ENCODE measurements around the gene BARHL1. TPM values are rescaled to one million over a fixed set of nuclear protein-coding genes. Genes with fewer than 3 reads are reported as not detected.

BARHL1 gene
- polyA plus RNA-seq, 1 donor from 2014 or later, result not detected

DNA sequence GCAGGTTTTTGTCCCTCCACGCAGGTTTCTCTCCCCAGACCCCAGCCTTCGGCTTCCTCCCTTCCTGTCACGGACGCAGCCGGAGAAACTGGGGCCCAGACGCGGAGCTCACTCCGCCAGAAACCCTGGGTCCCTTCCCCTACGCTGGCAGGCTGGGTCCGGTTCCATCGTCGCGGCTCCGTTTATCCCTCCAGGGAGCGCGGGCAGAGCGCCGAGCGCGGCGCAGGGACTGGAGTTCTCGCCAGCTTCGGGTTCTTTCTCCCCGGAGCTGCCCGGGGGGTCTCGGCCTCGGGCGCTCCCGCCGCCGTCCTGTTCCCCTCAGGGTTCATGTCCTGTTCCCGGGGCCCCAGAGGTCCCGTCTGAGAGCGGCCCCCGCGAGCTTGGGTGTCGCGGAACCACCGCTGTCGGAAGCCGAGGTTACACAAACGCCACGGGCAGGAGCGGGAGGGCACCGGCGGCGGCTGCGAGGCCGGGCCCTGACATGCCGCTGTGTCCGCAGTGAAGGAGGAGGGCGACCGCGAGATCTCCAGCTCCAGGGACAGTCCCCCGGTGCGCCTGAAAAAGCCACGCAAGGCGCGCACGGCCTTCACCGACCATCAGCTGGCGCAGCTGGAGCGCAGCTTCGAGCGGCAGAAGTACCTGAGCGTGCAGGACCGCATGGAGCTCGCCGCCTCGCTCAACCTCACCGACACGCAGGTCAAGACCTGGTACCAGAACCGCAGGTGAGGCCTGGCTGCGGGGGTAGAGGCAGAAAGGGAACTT lies 4.6 kb downstream of the BARHL1 start:
- Histone ChIP-seq H2AFZ (ENCODE audit: low read depth, low read length) (no peak overlapping the region), H3K9me2 (ENCODE audit: insufficient read depth, low read length) (no peaks in the 10 kb centered on the region), H3K4me2 (ENCODE audit: low read length) (no peak overlapping the region), H4K20me1 (ENCODE audit: insufficient read depth) (no peaks in the 10 kb centered on the region), H3K4me3 (ENCODE audit: low read length) (peak overlapping the region; percentile 10), H3K27ac (ENCODE audit: low read length) (no peak overlapping the region), H3K36me3 (ENCODE audit: insufficient read depth, low read length) (no peaks in the 10 kb centered on the region), H3K79me2 (replicated peaks; ENCODE audit: insufficient read depth, low read length) (no peaks in the 10 kb centered on the region), H3K27me3 (ENCODE audit: insufficient read depth, low read depth, low read length) (peaks cover 100% of the 10 kb centered on the region), H3F3A (ENCODE audit: insufficient read depth, low read length, poor library complexity, severe bottlenecking) (no peaks in the 10 kb centered on the region), H3K9me3 (ENCODE audit: low read length) (no peaks in the 10 kb centered on the region), H3K9ac (ENCODE audit: low read length) (no peak overlapping the region)
- peak; percentile 99 for TF ChIP-seq EZH2 (IDR thresholded peaks at IDR 0.05; ENCODE audit: borderline replicate concordance, insufficient read depth, low read length, poor library complexity, severe bottlenecking)
- no peak for TF ChIP-seq TAF1 (IDR thresholded peaks at IDR 0.05; ENCODE audit: low read depth)

- Histone ChIP-seq H3K79me2 (replicated peaks; ENCODE audit: insufficient read depth, low read length) (no peaks in the 10 kb centered on the region), H3K4me2 (ENCODE audit: low read length) (no peak overlapping the region), H4K20me1 (ENCODE audit: insufficient read depth) (no peaks in the 10 kb centered on the region), H3K4me3 (ENCODE audit: low read length) (no peak overlapping the region), H2AFZ (ENCODE audit: low read depth, low read length) (no peak overlapping the region), H3K27ac (ENCODE audit: low read length) (no peak overlapping the region), H3K27me3 (ENCODE audit: insufficient read depth, low read depth, low read length) (peaks cover 100% of the 10 kb centered on the region), H3K9me2 (ENCODE audit: insufficient read depth, low read length) (no peaks in the 10 kb centered on the region), H3F3A (ENCODE audit: insufficient read depth, low read length, poor library complexity, severe bottlenecking) (no peaks in the 10 kb centered on the region), H3K36me3 (ENCODE audit: insufficient read depth, low read length) (no peaks in the 10 kb centered on the region), H3K9ac (ENCODE audit: low read length) (no peak overlapping the region), H3K9me3 (ENCODE audit: low read length) (no peaks in the 10 kb centered on the region)
- no peak for TF ChIP-seq EP300 (conservative IDR thresholded peaks at IDR 0.05; ENCODE audit: poor library complexity, severe bottlenecking)
- no peak for TF ChIP-seq SMC3 (conservative IDR thresholded peaks at IDR 0.05; ENCODE audit: poor library complexity)
- TF ChIP-seq MXI1 (conservative IDR thresholded peaks at IDR 0.05; ENCODE audit: poor library complexity, severe bottlenecking), result no peak
- no peak for TF ChIP-seq TAF1 (IDR thresholded peaks at IDR 0.05; ENCODE audit: low read depth)
- TF ChIP-seq EZH2 (IDR thresholded peaks at IDR 0.05; ENCODE audit: borderline replicate concordance, insufficient read depth, low read length, poor library complexity, severe bottlenecking), result no peak
- TF ChIP-seq, protein P1, sequence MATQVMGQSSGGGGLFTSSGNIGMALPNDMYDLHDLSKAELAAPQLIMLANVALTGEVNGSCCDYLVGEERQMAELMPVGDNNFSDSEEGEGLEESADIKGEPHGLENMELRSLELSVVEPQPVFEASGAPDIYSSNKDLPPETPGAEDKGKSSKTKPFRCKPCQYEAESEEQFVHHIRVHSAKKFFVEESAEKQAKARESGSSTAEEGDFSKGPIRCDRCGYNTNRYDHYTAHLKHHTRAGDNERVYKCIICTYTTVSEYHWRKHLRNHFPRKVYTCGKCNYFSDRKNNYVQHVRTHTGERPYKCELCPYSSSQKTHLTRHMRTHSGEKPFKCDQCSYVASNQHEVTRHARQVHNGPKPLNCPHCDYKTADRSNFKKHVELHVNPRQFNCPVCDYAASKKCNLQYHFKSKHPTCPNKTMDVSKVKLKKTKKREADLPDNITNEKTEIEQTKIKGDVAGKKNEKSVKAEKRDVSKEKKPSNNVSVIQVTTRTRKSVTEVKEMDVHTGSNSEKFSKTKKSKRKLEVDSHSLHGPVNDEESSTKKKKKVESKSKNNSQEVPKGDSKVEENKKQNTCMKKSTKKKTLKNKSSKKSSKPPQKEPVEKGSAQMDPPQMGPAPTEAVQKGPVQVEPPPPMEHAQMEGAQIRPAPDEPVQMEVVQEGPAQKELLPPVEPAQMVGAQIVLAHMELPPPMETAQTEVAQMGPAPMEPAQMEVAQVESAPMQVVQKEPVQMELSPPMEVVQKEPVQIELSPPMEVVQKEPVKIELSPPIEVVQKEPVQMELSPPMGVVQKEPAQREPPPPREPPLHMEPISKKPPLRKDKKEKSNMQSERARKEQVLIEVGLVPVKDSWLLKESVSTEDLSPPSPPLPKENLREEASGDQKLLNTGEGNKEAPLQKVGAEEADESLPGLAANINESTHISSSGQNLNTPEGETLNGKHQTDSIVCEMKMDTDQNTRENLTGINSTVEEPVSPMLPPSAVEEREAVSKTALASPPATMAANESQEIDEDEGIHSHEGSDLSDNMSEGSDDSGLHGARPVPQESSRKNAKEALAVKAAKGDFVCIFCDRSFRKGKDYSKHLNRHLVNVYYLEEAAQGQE (IDR thresholded peaks at IDR 0.05; ENCODE audit: borderline replicate concordance), result no peak
- no peak for TF ChIP-seq RAD21 (conservative IDR thresholded peaks at IDR 0.05)
- TF ChIP-seq CTCF (IDR thresholded peaks at IDR 0.05; ENCODE audit: poor library complexity, severe bottlenecking), result no peak
- TF ChIP-seq POLR2AphosphoS5 (IDR thresholded peaks at IDR 0.05), result no peak
Observed at GRCh38 chr9:132587592-132587955, 5.2 kb downstream of the BARHL1 start.

Measured in neural cell (in vitro differentiated cells).